AG09309 (cell line): ENCODE measurements around the gene BANK1.

ENCODE experiments used
- DNase-seq: peaks from one replicate; pipeline ENCODE4 v3.0.0-alpha.2; 2010; ENCODE audit warnings: low read depth
- H3K4me3 ChIP-seq: 2 replicates; pipeline ENCODE4 v1.5.1; 2011; ENCODE audit warnings: mild to moderate bottlenecking, low read depth, low read length, moderate library complexity; ENCODE audit not compliant: control insufficient read depth
- CTCF ChIP-seq: IDR thresholded peaks from 2 replicates; pipeline ENCODE4 v1.5.1; 2011; ENCODE audit warnings: mild to moderate bottlenecking, low read depth, low read length, inconsistent platforms; ENCODE audit not compliant: insufficient read depth, control insufficient read depth; ENCODE audit errors: missing control alignments

Gene BANK1

DNA sequence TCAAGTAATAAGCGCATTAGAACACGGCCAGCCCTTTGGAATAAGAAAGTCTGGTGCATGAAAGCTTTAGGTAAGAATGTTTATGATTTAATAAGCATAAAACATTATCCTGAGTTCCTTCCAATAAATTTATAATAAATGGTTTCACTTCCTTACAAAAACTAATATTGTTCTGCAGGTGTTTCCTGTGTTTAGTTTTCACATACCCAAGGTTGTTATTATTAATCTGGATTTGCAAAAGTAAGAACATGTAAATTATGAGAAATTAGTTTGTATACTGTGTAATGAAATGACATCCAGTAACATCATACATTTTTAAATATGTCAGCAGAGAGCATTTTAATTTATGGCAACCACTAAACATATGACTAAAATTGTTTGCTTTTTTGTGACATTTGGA is 72.1 kb downstream of the BANK1 start:
- H3K4me3 ChIP-seq: no peak overlapping the region
- TF ChIP-seq CTCF: no peak
- DNase-seq: no peak

DNA sequence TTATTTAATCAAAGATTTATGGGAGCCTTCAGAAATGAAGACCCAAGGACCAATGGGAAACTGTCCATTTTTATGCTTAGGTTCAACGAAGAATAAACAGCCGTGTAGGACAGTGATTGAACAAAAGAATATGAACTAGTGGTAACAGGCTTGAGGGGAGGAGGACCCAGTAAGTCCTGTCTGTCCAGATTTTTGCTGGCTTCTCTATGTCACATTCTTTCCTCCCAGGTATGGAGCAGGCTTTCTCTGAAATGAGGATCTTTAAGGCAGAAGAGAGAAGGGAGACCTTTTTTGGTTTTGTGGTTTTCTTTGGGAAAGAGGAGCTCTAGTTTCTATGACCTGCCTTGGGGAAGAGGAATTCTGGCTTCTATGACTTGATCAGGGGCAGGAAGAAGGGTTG is 74.1 kb downstream of the BANK1 start:
- DNase-seq: no peak
- H3K4me3 ChIP-seq: no peak overlapping the region
- no peak for TF ChIP-seq CTCF

GRCh38 chr4:101865501-101866062 is 75.1 kb downstream of the BANK1 start:
- no peak for TF ChIP-seq CTCF
- H3K4me3 ChIP-seq: no peak overlapping the region
- no peak for DNase-seq

DNA sequence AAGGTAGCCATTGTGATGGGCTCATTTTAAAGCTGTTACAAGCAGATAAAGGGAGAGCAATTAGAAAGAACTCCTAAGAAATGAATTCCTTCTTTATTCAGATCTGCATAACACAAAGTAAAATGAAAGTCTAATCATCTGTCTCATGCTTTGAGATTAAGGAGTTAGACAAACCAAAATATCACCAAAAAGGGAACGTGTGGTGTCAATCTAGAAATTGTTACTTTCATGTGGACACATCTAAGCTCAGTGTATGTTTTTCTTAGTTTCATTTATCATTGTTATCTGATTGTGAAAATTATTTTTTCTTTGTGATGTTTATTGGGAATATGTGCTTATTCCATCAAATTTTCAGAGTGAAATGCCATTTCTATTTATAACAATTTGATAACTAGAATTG is 80.3 kb downstream of the BANK1 start:
- no peak for TF ChIP-seq CTCF
- H3K4me3 ChIP-seq: no peak overlapping the region
- no peak for DNase-seq

- H3K4me3 ChIP-seq: no peak overlapping the region
- DNase-seq: no peak
- no peak for TF ChIP-seq CTCF
Observed at GRCh38 chr4:101871962-101872676, 81.6 kb downstream of the BANK1 start.

DNA sequence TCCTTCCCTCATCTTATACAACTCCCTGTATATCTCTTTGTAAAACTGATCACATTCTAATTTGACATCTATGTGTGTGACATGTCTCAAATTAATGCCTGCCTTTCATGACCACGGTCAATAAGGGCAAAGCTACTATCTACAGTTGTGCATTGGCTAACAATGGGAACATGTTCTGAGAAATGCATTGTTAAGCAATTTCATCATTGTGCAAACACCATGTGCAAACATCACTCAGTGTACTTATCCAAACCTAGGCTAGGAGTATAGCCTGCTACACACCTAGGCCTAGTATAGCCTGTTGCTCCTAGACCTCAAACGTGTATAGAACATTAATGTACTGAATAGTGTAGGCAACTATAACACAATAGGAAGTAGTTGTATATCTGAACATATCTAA is 95.0 kb downstream of the BANK1 start:
- TF ChIP-seq CTCF: no peak
- H3K4me3 ChIP-seq: no peak overlapping the region
- DNase-seq: no peak
